GM12891 (cell line): Measurements from ENCODE around the gene NEXN.

Experiments used
- PAX5 ChIP-seq: IDR thresholded peaks from 2 replicates; pipeline ENCODE4 v1.6.1; 2011; ENCODE audit warnings: low read length, moderate library complexity, mild to moderate bottlenecking; ENCODE audit not compliant: insufficient read depth, severe bottlenecking
- POLR2A ChIP-seq: IDR thresholded peaks from 2 replicates; pipeline ENCODE4 v1.6.1; 2011; ENCODE audit warnings: low read depth, low read length, control low read depth
- POLR2AphosphoS5 ChIP-seq: IDR thresholded peaks from 2 replicates; pipeline ENCODE4 v1.6.1; 2011; ENCODE audit warnings: low read depth, low read length, control low read depth

DNA sequence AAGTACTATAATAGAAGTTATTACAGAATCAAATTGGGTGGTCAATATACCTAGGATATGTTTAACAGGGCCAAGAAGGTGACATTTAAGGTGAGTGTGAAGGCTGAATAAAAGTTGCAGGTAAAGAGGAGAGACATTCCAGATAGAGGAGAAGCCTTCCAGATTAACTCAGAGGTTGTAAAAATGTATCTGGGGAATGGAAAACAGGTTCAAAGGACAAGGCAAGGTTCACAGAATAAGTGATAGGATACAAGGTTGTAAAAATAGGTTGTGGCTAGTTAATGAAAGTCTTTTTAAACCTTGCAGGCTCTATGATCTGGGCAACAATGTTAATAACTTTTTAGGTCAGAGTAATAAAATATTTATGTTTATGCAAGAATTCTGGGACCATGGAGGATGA is 50.2 kb downstream of the NEXN start:
- TF ChIP-seq POLR2A (no peak), POLR2AphosphoS5 (no peak), PAX5 (no peak)
